Mesenchymal stem cell (in vitro differentiated cells and primary cell): ENCODE data around the gene RABGAP1L.

ENCODE experiments used
- DNase-seq: peaks from one replicate; pipeline ENCODE4 v3.0.0-alpha.2; 2013
- H2AFZ ChIP-seq: one replicate; pipeline ENCODE4 v1.6.1; 2013; ENCODE audit warnings: low read depth, mild to moderate bottlenecking, control low read depth, inconsistent platforms, low read length, moderate library complexity
- H2AK5ac ChIP-seq: 2 replicates; pipeline ENCODE4 v1.6.1; 2013; ENCODE audit warnings: low read length, moderate library complexity, mild to moderate bottlenecking, inconsistent platforms; ENCODE audit not compliant: severe bottlenecking
- H2BK120ac ChIP-seq: one replicate; pipeline ENCODE4 v1.6.1; 2013; ENCODE audit warnings: low read depth, mild to moderate bottlenecking, inconsistent platforms, low read length, moderate library complexity
- H2BK12ac ChIP-seq, 2 experiments: one replicate each; pipeline ENCODE4 v1.6.1; 2013; ENCODE audit warnings: inconsistent platforms in 2 of 2, low read length in 2 of 2, mild to moderate bottlenecking in 2 of 2, moderate library complexity in 2 of 2, control low read depth in 1 of 2
- H2BK15ac ChIP-seq: one replicate; pipeline ENCODE4 v1.6.1; 2013; ENCODE audit warnings: mild to moderate bottlenecking, low read depth, inconsistent platforms; ENCODE audit not compliant: poor library complexity, severe bottlenecking
- H2BK5ac ChIP-seq: 2 replicates; pipeline ENCODE4 v1.6.1; 2013; ENCODE audit warnings: low read depth, mild to moderate bottlenecking, low read length, control low read depth, inconsistent platforms; ENCODE audit not compliant: poor library complexity, severe bottlenecking
- H3K14ac ChIP-seq, 2 experiments: one replicate each; pipeline ENCODE4 v1.6.1; 2013; ENCODE audit warnings: inconsistent platforms in 2 of 2, low read length in 2 of 2, control low read depth in 1 of 2, mild to moderate bottlenecking in 1 of 2, moderate library complexity in 1 of 2
- H3K18ac ChIP-seq, 2 experiments: one replicate each; pipeline ENCODE4 v1.6.1; 2013; ENCODE audit warnings: inconsistent platforms in 2 of 2, low read length in 2 of 2, control low read depth in 1 of 2, low read depth in 1 of 2, mild to moderate bottlenecking in 1 of 2
- H3K23ac ChIP-seq, 2 experiments: one replicate each; pipeline ENCODE4 v1.6.1; 2013; ENCODE audit warnings: inconsistent platforms in 2 of 2, low read length in 2 of 2, mild to moderate bottlenecking in 2 of 2, moderate library complexity in 2 of 2, control low read depth in 1 of 2
- H3K27ac ChIP-seq: 2 replicates; pipeline ENCODE4 v1.5.1; 2013; ENCODE audit warnings: mild to moderate bottlenecking, moderate library complexity, low read length, control low read depth, inconsistent platforms; ENCODE audit not compliant: poor library complexity, severe bottlenecking
- H3K27me3 ChIP-seq, 2 experiments: 2 replicates each; pipeline versions ENCODE4 v1.6.1 to v1.7.0; 2013; ENCODE audit warnings: low read length in 2 of 2, mild to moderate bottlenecking in 2 of 2, moderate library complexity in 2 of 2, control low read depth in 1 of 2, inconsistent platforms in 1 of 2; ENCODE audit not compliant: control insufficient read depth in 1 of 2, insufficient read depth in 1 of 2
- H3K36me3 ChIP-seq, 2 experiments: 2 replicates each; pipeline versions ENCODE4 v1.6.1 to v1.7.0; 2013; ENCODE audit warnings: low read length in 2 of 2, control low read depth in 1 of 2, inconsistent platforms in 1 of 2, low read depth in 1 of 2, mild to moderate bottlenecking in 1 of 2; ENCODE audit not compliant: insufficient read depth in 2 of 2, control insufficient read depth in 1 of 2
- H3K4ac ChIP-seq, 2 experiments: one replicate each; pipeline ENCODE4 v1.6.1; 2013; ENCODE audit warnings: inconsistent platforms in 2 of 2, low read length in 2 of 2, mild to moderate bottlenecking in 2 of 2, moderate library complexity in 2 of 2, control low read depth in 1 of 2, low read depth in 1 of 2
- H3K4me1 ChIP-seq: 2 replicates; pipeline ENCODE4 v1.6.1; 2013; ENCODE audit warnings: low read depth, low read length, control low read depth; ENCODE audit not compliant: control insufficient read depth, insufficient read depth
- H3K4me2 ChIP-seq: 2 replicates; pipeline ENCODE4 v1.6.1; 2013; ENCODE audit warnings: low read length, mild to moderate bottlenecking, inconsistent platforms; ENCODE audit not compliant: poor library complexity, severe bottlenecking
- H3K4me3 ChIP-seq, 2 experiments: 2 replicates each; pipeline versions ENCODE4 v1.5.1 to v1.7.0; 2013; ENCODE audit warnings: low read length in 2 of 2, mild to moderate bottlenecking in 2 of 2, control low read depth in 1 of 2, low read depth in 1 of 2; ENCODE audit not compliant: insufficient read depth in 1 of 2
- H3K79me1 ChIP-seq: replicated peaks from 2 replicates; pipeline ENCODE4 v1.6.1; 2013; ENCODE audit warnings: mild to moderate bottlenecking, control low read depth, low read length, inconsistent platforms; ENCODE audit not compliant: poor library complexity, severe bottlenecking
- H3K9ac ChIP-seq: 2 replicates; pipeline ENCODE4 v1.7.0; 2013; ENCODE audit warnings: mild to moderate bottlenecking, low read length, moderate library complexity
- H3K9me3 ChIP-seq: 2 replicates; pipeline ENCODE4 v1.7.0; 2013; ENCODE audit warnings: mild to moderate bottlenecking, low read length; ENCODE audit not compliant: control insufficient read depth
- H4K8ac ChIP-seq: one replicate; pipeline ENCODE4 v1.6.1; 2013; ENCODE audit warnings: inconsistent platforms, mild to moderate bottlenecking, low read length, moderate library complexity
- H4K91ac ChIP-seq: one replicate; pipeline ENCODE4 v1.6.1; 2013; ENCODE audit warnings: mild to moderate bottlenecking, low read length, inconsistent platforms
- WGBS: methylation state at CpG from one replicate; pipeline ENCODE4 v1.1.7; 2013; ENCODE audit warnings: mixed read lengths; 5-methylcytosine and 5-hydroxymethylcytosine counted together

The RABGAP1L gene

GRCh38 chr1:174791863-174792262 lies 632.5 kb downstream of the RABGAP1L start:
- Histone ChIP-seq H3K4me1 (peaks cover 15% of the 10 kb centered on the region), H2AK5ac (no peak overlapping the region), H3K79me1 (no peaks in the 10 kb centered on the region), H2AFZ (no peak overlapping the region), H3K9me3 (no peaks in the 10 kb centered on the region), H3K4me2 (no peak overlapping the region), H4K91ac (no peak overlapping the region), H2BK15ac (no peak overlapping the region), H3K23ac (no peak overlapping the region), H4K8ac (no peak overlapping the region), H2BK120ac (no peak overlapping the region), H3K14ac (no peak overlapping the region), H3K36me3 (no peaks in the 10 kb centered on the region), H3K27ac (peak overlapping the region; percentile 12), H2BK12ac (no peak overlapping the region), H3K9ac (no peak overlapping the region), H2BK5ac (no peak overlapping the region), H3K27me3 (no peaks in the 10 kb centered on the region), H3K18ac (no peak overlapping the region), H3K4ac (no peak overlapping the region), H3K4me3 (no peak overlapping the region)
- WGBS, result 55% methylated on average over 2 of the region's 2 CpGs
- no peak for DNase-seq

- H3K14ac ChIP-seq, result no peak overlapping the region
- no peaks in the 10 kb centered on the region for H3K9me3 ChIP-seq
- H2BK12ac ChIP-seq, result no peak overlapping the region
- no peaks in the 10 kb centered on the region for H3K79me1 ChIP-seq
- H3K4me1 ChIP-seq, result peaks cover 15% of the 10 kb centered on the region
- no peaks in the 10 kb centered on the region for H3K27me3 ChIP-seq
- no peak overlapping the region for H4K91ac ChIP-seq
- no peak overlapping the region for H3K27ac ChIP-seq
- H2BK120ac ChIP-seq, result no peak overlapping the region
- no peak overlapping the region for H3K18ac ChIP-seq
- no peak for DNase-seq
- no peak overlapping the region for H3K4ac ChIP-seq
- no peak overlapping the region for H2BK15ac ChIP-seq
- H3K36me3 ChIP-seq, result no peaks in the 10 kb centered on the region
- no peak overlapping the region for H2AFZ ChIP-seq
- H4K8ac ChIP-seq, result no peak overlapping the region
- no peak overlapping the region for H3K23ac ChIP-seq
- H2BK5ac ChIP-seq, result no peak overlapping the region
- H3K4me2 ChIP-seq, result no peak overlapping the region
- no peak overlapping the region for H3K9ac ChIP-seq
- no peak overlapping the region for H3K4me3 ChIP-seq
- H2AK5ac ChIP-seq, result peak overlapping the region; percentile 91
- WGBS, result 100% methylated on average over 1 of the region's 1 CpG
Measured at GRCh38 chr1:174794861-174795260, 635.5 kb downstream of the RABGAP1L start.

GRCh38 chr1:174795806-174796205 lies 636.5 kb downstream of the RABGAP1L start:
- 100% methylated on average over 1 of the region's 2 CpGs for WGBS
- DNase-seq, result no peak

GRCh38 chr1:174797398-174797797 lies 638.1 kb downstream of the RABGAP1L start:
- peak overlapping the region; percentile 85 for H2AK5ac ChIP-seq
- no peak overlapping the region for H2BK15ac ChIP-seq
- peaks cover 11% of the 10 kb centered on the region for H3K4me1 ChIP-seq
- H3K4ac ChIP-seq, result no peak overlapping the region
- H3K9me3 ChIP-seq, result no peaks in the 10 kb centered on the region
- H2AFZ ChIP-seq, result no peak overlapping the region
- no peak overlapping the region for H3K18ac ChIP-seq
- no peak overlapping the region for H2BK12ac ChIP-seq
- 97% methylated on average over 2 of the region's 2 CpGs for WGBS
- H3K9ac ChIP-seq, result no peak overlapping the region
- H3K4me3 ChIP-seq, result no peak overlapping the region
- H3K27ac ChIP-seq, result peak overlapping the region; percentile 90
- H2BK120ac ChIP-seq, result no peak overlapping the region
- no peak overlapping the region for H3K4me2 ChIP-seq
- DNase-seq, result no peak
- no peak overlapping the region for H4K91ac ChIP-seq
- H3K79me1 ChIP-seq, result no peaks in the 10 kb centered on the region
- no peak overlapping the region for H3K23ac ChIP-seq
- H2BK5ac ChIP-seq, result peak overlapping the region; percentile 88
- H3K36me3 ChIP-seq, result no peaks in the 10 kb centered on the region
- no peak overlapping the region for H3K14ac ChIP-seq
- H4K8ac ChIP-seq, result no peak overlapping the region
- no peaks in the 10 kb centered on the region for H3K27me3 ChIP-seq

More at GRCh38 chr1:174795806-174796205, 636.5 kb downstream of the RABGAP1L start:
- Histone ChIP-seq H2BK5ac (peak overlapping the region; percentile 71), H4K91ac (no peak overlapping the region), H3K4me1 (peaks cover 11% of the 10 kb centered on the region), H3K27me3 (no peaks in the 10 kb centered on the region), H3K36me3 (no peaks in the 10 kb centered on the region), H2AK5ac (peak overlapping the region; percentile 93), H3K4ac (no peak overlapping the region), H2BK15ac (no peak overlapping the region), H2BK12ac (no peak overlapping the region), H3K23ac (no peak overlapping the region), H3K18ac (no peak overlapping the region), H3K79me1 (no peaks in the 10 kb centered on the region), H2BK120ac (no peak overlapping the region), H3K4me2 (no peak overlapping the region), H3K27ac (peak overlapping the region; percentile 97), H3K9ac (no peak overlapping the region), H3K14ac (no peak overlapping the region), H3K9me3 (no peaks in the 10 kb centered on the region), H3K4me3 (no peak overlapping the region), H2AFZ (no peak overlapping the region), H4K8ac (no peak overlapping the region)
